H9 (cell line): ENCODE results near the gene SOWAHB. TPM values are rescaled to one million over a fixed set of nuclear protein-coding genes. Genes with fewer than 3 reads are reported as not detected.

ENCODE experiments used
- DNase-seq: peaks from one replicate; pipeline ENCODE4 v3.0.0-alpha.2; 2017
- H2AFZ ChIP-seq: one replicate; pipeline ENCODE4 v1.6.1; 2013; ENCODE audit warnings: mild to moderate bottlenecking, low read length, control low read depth, moderate library complexity
- H2AK5ac ChIP-seq: 2 replicates; pipeline ENCODE4 v1.6.1; 2013; ENCODE audit warnings: low read length, control low read depth, mixed read lengths; ENCODE audit not compliant: insufficient read length
- H2BK120ac ChIP-seq: one replicate; pipeline ENCODE4 v1.6.1; 2013; ENCODE audit warnings: low read depth, mild to moderate bottlenecking, low read length, control low read depth, inconsistent platforms; ENCODE audit not compliant: poor library complexity, severe bottlenecking
- H2BK12ac ChIP-seq: 2 replicates; pipeline ENCODE4 v1.6.1; 2013; ENCODE audit warnings: low read length, control low read depth, mixed read lengths, low read depth; ENCODE audit not compliant: insufficient read length
- H2BK15ac ChIP-seq: 2 replicates; pipeline ENCODE4 v1.6.1; 2013; ENCODE audit warnings: low read depth, low read length, control low read depth
- H2BK20ac ChIP-seq: one replicate; pipeline ENCODE4 v1.6.1; 2013; ENCODE audit warnings: low read depth, mild to moderate bottlenecking, low read length, control low read depth, inconsistent platforms; ENCODE audit not compliant: poor library complexity, severe bottlenecking
- H2BK5ac ChIP-seq: 2 replicates; pipeline ENCODE4 v1.6.1; 2013; ENCODE audit warnings: low read length, control low read depth, mixed read lengths; ENCODE audit not compliant: insufficient read length
- H3K14ac ChIP-seq: 2 replicates; pipeline ENCODE4 v1.6.1; 2013; ENCODE audit warnings: low read length, control low read depth; ENCODE audit not compliant: insufficient read depth
- H3K18ac ChIP-seq: 2 replicates; pipeline ENCODE4 v1.6.1; 2013; ENCODE audit warnings: low read depth, mild to moderate bottlenecking, mixed read lengths, low read length, control low read depth; ENCODE audit not compliant: insufficient read length
- H3K23ac ChIP-seq: 2 replicates; pipeline ENCODE4 v1.6.1; 2013; ENCODE audit warnings: low read length, control low read depth, mixed read lengths, low read depth; ENCODE audit not compliant: insufficient read length
- H3K23me2 ChIP-seq: 2 replicates; pipeline ENCODE4 v1.6.1; 2013; ENCODE audit warnings: low read depth, mild to moderate bottlenecking, mixed read lengths, low read length, control low read depth; ENCODE audit not compliant: insufficient read length, poor library complexity, severe bottlenecking
- H3K27ac ChIP-seq: 2 replicates; pipeline ENCODE4 v1.5.1; 2013; ENCODE audit warnings: low read length, control low read depth, mixed read lengths, low read depth; ENCODE audit not compliant: insufficient read length
- H3K27me3 ChIP-seq: 2 replicates; pipeline ENCODE4 v1.6.1; 2013; ENCODE audit warnings: low read length, control low read depth, inconsistent platforms; ENCODE audit not compliant: insufficient read depth
- H3K4ac ChIP-seq: 2 replicates; pipeline ENCODE4 v1.6.1; 2013; ENCODE audit warnings: low read depth, mild to moderate bottlenecking, control low read depth, inconsistent platforms, low read length, moderate library complexity
- H3K4me1 ChIP-seq: 2 replicates; pipeline ENCODE4 v1.6.1; 2013; ENCODE audit warnings: low read length, control low read depth, inconsistent platforms; ENCODE audit not compliant: insufficient read depth
- H3K4me2 ChIP-seq: 2 replicates; pipeline ENCODE4 v1.6.1; 2013; ENCODE audit warnings: low read length, control low read depth, mixed read lengths; ENCODE audit not compliant: insufficient read length, insufficient read depth
- H3K56ac ChIP-seq: 2 replicates; pipeline ENCODE4 v1.6.1; 2013; ENCODE audit warnings: low read depth, mild to moderate bottlenecking, mixed read lengths, low read length, control low read depth; ENCODE audit not compliant: insufficient read length
- H3K79me1 ChIP-seq: 2 replicates; pipeline ENCODE4 v1.6.1; 2013; ENCODE audit warnings: low read depth, mild to moderate bottlenecking, moderate library complexity, low read length, control low read depth, inconsistent platforms; ENCODE audit not compliant: insufficient read depth, poor library complexity, severe bottlenecking
- H3K79me2 ChIP-seq: 2 replicates; pipeline ENCODE4 v1.6.1; 2013; ENCODE audit warnings: low read length, control low read depth, inconsistent platforms; ENCODE audit not compliant: insufficient read depth
- H3K9ac ChIP-seq: 2 replicates; pipeline ENCODE4 v1.6.1; 2013; ENCODE audit warnings: low read length, control low read depth, mixed read lengths; ENCODE audit not compliant: insufficient read length; ENCODE audit errors: extremely low read depth
- H3K9me3 ChIP-seq: one replicate; pipeline ENCODE4 v1.6.1; 2013; ENCODE audit warnings: low read depth, low read length, inconsistent platforms; ENCODE audit not compliant: control insufficient read depth
- H3T11ph ChIP-seq: one replicate; pipeline ENCODE4 v1.6.1; 2013; ENCODE audit warnings: mild to moderate bottlenecking, low read length, control low read depth, inconsistent platforms
- H4K20me1 ChIP-seq: one replicate; pipeline ENCODE4 v1.6.1; 2013; ENCODE audit not compliant: control insufficient read depth, insufficient read length, insufficient read depth
- H4K5ac ChIP-seq: 2 replicates; pipeline ENCODE4 v1.6.1; 2013; ENCODE audit warnings: low read depth, mild to moderate bottlenecking, mixed read lengths, low read length, control low read depth; ENCODE audit not compliant: insufficient read length
- H4K8ac ChIP-seq: replicated peaks from 2 replicates; pipeline ENCODE4 v1.6.1; 2013; ENCODE audit warnings: low read length, control low read depth, mixed read lengths, low read depth; ENCODE audit not compliant: insufficient read length
- H4K91ac ChIP-seq: 2 replicates; pipeline ENCODE4 v1.6.1; 2013; ENCODE audit warnings: low read depth, mild to moderate bottlenecking, moderate library complexity, mixed read lengths, low read length, control low read depth; ENCODE audit not compliant: insufficient read length
- H3K27ac Mint-ChIP-seq, 3 experiments: 2 replicates in 2 of 3; 3 replicates in 1 of 3; pipeline ENCODE4 v1.8.0; 2020 to 2021; ENCODE audit warnings: mixed read lengths in 3 of 3, mild to moderate bottlenecking in 1 of 3, moderate library complexity in 1 of 3
- H3K27me3 Mint-ChIP-seq: 2 replicates; pipeline ENCODE4 v1.8.0; 2021; ENCODE audit warnings: low read depth, mild to moderate bottlenecking, moderate library complexity, mixed read lengths
- H3K36me3 Mint-ChIP-seq, 3 experiments: 2 replicates in 2 of 3; 3 replicates in 1 of 3; pipeline ENCODE4 v1.8.0; 2020 to 2021; ENCODE audit warnings: low read depth in 3 of 3, mixed read lengths in 3 of 3; ENCODE audit not compliant: insufficient read depth in 1 of 3
- H3K4me1 Mint-ChIP-seq, 2 experiments: 2 replicates each; pipeline ENCODE4 v1.8.0; 2020; ENCODE audit warnings: mixed read lengths in 2 of 2
- H3K4me3 Mint-ChIP-seq, 2 experiments: 2 replicates in 1 of 2; 3 replicates in 1 of 2; pipeline ENCODE4 v1.8.0; 2020 to 2021; ENCODE audit warnings: mild to moderate bottlenecking in 2 of 2, mixed read lengths in 2 of 2, moderate library complexity in 1 of 2
- H3K9me3 Mint-ChIP-seq, 2 experiments: 2 replicates in 1 of 2; 3 replicates in 1 of 2; pipeline ENCODE4 v1.8.0; 2020; ENCODE audit warnings: mild to moderate bottlenecking in 2 of 2, mixed read lengths in 2 of 2, moderate library complexity in 1 of 2
- CTCF ChIP-seq: fragments of 200-600 bp; sonication (generic); conservative IDR thresholded peaks from 3 replicates; pipeline ENCODE4 v1.8.0; 2021; ENCODE audit warnings: antibody characterized with exemption, mild to moderate bottlenecking
- total RNA-seq: library from RNA; stranded (reverse); gene quantifications from 2 replicates; pipeline ENCODE4 v1.2.1, GENCODE V29; 2021

Gene SOWAHB
- total RNA-seq, 1 experiment from 2014 or later, result 0.26 TPM

- Histone ChIP-seq H3K9me3 (no peaks in the 10 kb centered on the region), H3K18ac (no peak overlapping the region), H3K9ac (no peak overlapping the region), H2BK12ac (no peak overlapping the region), H2BK20ac (no peak overlapping the region), H4K8ac (no peak overlapping the region), H2AK5ac (no peak overlapping the region), H3K4ac (no peak overlapping the region), H3K4me1 (no peaks in the 10 kb centered on the region), H3K14ac (no peak overlapping the region), H3K27me3 (no peaks in the 10 kb centered on the region), H2BK15ac (no peak overlapping the region), H4K20me1 (no peaks in the 10 kb centered on the region), H3K56ac (no peak overlapping the region), H3K79me2 (no peaks in the 10 kb centered on the region), H2AFZ (no peak overlapping the region), H4K5ac (no peak overlapping the region), H3K4me2 (no peak overlapping the region), H3T11ph (no peak overlapping the region), H3K23me2 (no peaks in the 10 kb centered on the region), H2BK5ac (no peak overlapping the region), H3K27ac (no peak overlapping the region), H4K91ac (no peak overlapping the region), H3K23ac (no peak overlapping the region), H3K79me1 (no peaks in the 10 kb centered on the region), H2BK120ac (no peak overlapping the region)
- no peak for DNase-seq
- H3K27ac Mint-ChIP-seq, result no peak overlapping the region
- H3K4me1 Mint-ChIP-seq, result peaks cover 3 to 5% of the 10 kb centered on the region in 2 experiments; a peak in 2 of 4 replicates
- H3K36me3 Mint-ChIP-seq, result peaks cover under 1 to 2% (median 1%) of the 10 kb centered on the region in 3 experiments; a peak in 2 of 7 replicates
- H3K9me3 Mint-ChIP-seq, result peaks cover 7 to 9% of the 10 kb centered on the region in 2 experiments; a peak in 4 of 5 replicates
- H3K27me3 Mint-ChIP-seq, result peaks cover 26% of the 10 kb centered on the region
- no peak for TF ChIP-seq CTCF
- H3K4me3 Mint-ChIP-seq, result no peak overlapping the region
Observed at GRCh38 chr4:76920715-76921114, 22.8 kb upstream of the SOWAHB start.
